Measurements from ENCODE around the gene NFILZ. TPM values are rescaled to one million over a fixed set of nuclear protein-coding genes. Genes with fewer than 3 reads are reported as not detected.
"Not testable (repeated sequence)": the region's sequence is repeated elsewhere in the genome, so short reads cannot be mapped to it uniquely, and the experiment has no call there.

NFILZ gene
- total RNA-seq, 1 donor from 2014 or later = not detected

DNA sequence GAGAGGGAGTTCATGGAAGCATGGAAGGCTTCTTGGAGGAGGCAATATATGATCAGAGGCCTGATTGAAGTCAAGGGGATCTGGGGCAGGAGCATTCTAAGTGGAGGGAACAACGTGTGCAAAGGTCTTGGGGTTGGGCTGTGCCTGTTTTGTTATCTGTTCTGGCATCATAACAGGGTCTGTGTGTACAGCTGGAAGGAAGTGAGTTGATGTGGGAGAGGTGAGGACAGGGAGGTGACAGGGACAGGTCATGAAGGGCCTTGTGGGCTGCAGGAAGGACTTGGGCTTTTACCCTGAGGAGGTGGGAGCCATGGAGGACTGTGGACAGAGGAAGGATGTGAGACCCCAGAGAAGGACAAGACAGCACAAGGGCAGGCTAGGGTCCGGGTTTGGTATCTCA, 1.2 kb upstream of the NFILZ start:
- no peaks in the 10 kb centered on the region for H3K9me3 Mint-ChIP-seq
- no peak overlapping the region for H3K27ac Mint-ChIP-seq
- no peaks in the 10 kb centered on the region for H3K4me1 Mint-ChIP-seq
- intact Hi-C loops (cut with micrococcal nuclease) = no loop called here
- TF ChIP-seq, protein P1, sequence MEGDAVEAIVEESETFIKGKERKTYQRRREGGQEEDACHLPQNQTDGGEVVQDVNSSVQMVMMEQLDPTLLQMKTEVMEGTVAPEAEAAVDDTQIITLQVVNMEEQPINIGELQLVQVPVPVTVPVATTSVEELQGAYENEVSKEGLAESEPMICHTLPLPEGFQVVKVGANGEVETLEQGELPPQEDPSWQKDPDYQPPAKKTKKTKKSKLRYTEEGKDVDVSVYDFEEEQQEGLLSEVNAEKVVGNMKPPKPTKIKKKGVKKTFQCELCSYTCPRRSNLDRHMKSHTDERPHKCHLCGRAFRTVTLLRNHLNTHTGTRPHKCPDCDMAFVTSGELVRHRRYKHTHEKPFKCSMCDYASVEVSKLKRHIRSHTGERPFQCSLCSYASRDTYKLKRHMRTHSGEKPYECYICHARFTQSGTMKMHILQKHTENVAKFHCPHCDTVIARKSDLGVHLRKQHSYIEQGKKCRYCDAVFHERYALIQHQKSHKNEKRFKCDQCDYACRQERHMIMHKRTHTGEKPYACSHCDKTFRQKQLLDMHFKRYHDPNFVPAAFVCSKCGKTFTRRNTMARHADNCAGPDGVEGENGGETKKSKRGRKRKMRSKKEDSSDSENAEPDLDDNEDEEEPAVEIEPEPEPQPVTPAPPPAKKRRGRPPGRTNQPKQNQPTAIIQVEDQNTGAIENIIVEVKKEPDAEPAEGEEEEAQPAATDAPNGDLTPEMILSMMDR (IDR thresholded peaks at IDR 0.05) = no peak
- CTCF ChIA-PET = no interaction called here
- H3K27me3 Mint-ChIP-seq = peaks cover 3% of the 10 kb centered on the region
- DNase-seq (no peak), ATAC-seq (ENCODE audit: low read depth) (no peak)
- no peaks in the 10 kb centered on the region for H3K36me3 Mint-ChIP-seq (ENCODE audit: low read depth)
- H3K4me3 Mint-ChIP-seq = no peak overlapping the region
- POLR2A ChIA-PET = no interaction called here

DNA sequence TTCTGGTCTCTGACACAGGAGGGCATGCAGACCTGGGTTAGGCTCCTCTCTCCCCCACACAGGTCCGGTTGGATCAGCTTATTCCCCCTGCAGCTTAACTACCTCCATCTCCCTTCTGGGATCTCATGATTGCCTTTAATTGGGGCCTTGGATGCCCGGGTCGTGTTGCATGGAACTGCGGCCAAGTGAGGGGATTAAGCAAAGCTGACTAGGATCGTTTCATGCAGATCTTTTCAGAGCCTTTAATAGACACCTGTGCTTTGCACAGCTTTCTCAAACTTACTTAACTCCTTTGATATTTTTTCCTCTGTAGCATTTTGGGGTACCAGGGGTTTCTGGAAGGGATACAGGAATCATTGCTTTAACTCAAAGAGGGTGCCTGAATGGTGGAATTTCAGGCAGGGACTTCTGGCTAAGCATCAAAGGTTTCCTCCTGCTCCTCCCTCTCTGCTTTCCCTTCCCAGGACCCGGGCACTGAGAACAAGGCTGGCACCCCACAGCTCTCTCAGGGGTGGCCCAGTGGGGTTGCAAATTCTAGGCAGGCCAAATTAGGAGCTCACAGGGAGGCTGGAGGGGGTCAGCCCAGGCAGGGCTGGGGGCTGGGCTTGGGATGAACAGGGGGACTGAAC, 477 bp downstream of the NFILZ start:
- H3K4me1 Mint-ChIP-seq = no peaks in the 10 kb centered on the region
- ATAC-seq (ENCODE audit: low read depth) (no peak), DNase-seq (no peak)
- intact Hi-C loops (cut with micrococcal nuclease) = no loop called here
- ChIA-PET CTCF (no interaction called here), POLR2A (no interaction called here)
- peaks cover 5% of the 10 kb centered on the region for H3K27me3 Mint-ChIP-seq
- H3K27ac Mint-ChIP-seq = no peak overlapping the region
- TF ChIP-seq, protein P1 (IDR thresholded peaks at IDR 0.05) = no peak
- no peaks in the 10 kb centered on the region for H3K9me3 Mint-ChIP-seq
- no peaks in the 10 kb centered on the region for H3K36me3 Mint-ChIP-seq (ENCODE audit: low read depth)
- no peak overlapping the region for H3K4me3 Mint-ChIP-seq

DNA sequence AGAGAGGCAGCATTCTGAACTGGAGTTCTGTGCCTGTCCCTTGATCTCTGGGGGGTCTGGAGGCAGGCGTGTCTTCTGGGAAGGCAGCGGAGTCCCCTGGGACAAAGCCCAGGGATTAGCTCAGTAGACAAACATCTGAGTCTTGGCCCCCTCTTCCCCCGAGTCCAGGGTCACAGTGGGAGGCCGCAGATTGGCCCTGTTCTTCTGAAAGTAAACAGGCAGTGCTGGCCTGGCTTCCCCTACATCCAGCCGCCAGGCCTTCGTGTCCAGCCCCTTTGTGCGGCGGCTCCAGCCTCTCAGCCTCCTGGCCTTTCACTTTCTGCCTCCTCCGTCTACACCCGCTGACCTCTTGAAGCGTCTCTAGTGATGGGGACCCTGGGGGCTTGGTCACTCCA, 989 bp downstream of the NFILZ start:
- intact Hi-C loops (cut with micrococcal nuclease) = no loop called here
- ATAC-seq (ENCODE audit: low read depth) (no peak), DNase-seq (no peak)
- POLR2A ChIA-PET = no interaction called here
- H3K27ac Mint-ChIP-seq = no peak overlapping the region
- TF ChIP-seq, protein P1 (IDR thresholded peaks at IDR 0.05) = no peak
- H3K9me3 Mint-ChIP-seq = no peaks in the 10 kb centered on the region
- CTCF ChIA-PET = no interaction called here
- no peaks in the 10 kb centered on the region for H3K36me3 Mint-ChIP-seq (ENCODE audit: low read depth)
- H3K4me1 Mint-ChIP-seq = no peaks in the 10 kb centered on the region
- peaks cover 5% of the 10 kb centered on the region for H3K27me3 Mint-ChIP-seq
- H3K4me3 Mint-ChIP-seq = no peak overlapping the region

DNA sequence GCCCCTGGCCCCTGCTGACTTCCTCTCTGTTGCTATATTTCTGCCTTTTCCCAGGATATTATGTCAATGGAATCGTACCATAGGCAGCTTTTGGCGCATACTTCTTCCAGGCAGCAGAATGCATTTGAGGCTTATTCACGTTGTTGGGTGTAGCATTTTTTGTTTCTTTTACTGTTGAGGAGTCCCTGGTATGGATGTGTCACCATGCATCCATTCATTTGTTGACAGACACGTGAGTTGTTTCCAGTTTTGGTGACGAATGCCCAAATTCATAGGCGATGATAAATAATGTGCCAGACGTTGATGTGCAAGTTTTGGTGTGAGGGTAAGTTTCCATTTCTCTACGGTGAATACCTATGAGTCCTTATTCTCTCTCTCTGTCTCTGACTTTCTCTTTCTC, 5.0 kb downstream of the NFILZ start:
- Mint-ChIP-seq H3K4me1 (no peaks in the 10 kb centered on the region), H3K36me3 (ENCODE audit: low read depth) (no peaks in the 10 kb centered on the region), H3K9me3 (no peaks in the 10 kb centered on the region), H3K27ac (no peak overlapping the region), H3K4me3 (no peak overlapping the region), H3K27me3 (peaks cover 27% of the 10 kb centered on the region)
- ChIA-PET POLR2A (no interaction called here), CTCF (no interaction called here)
- intact Hi-C loops (cut with micrococcal nuclease) = no loop called here
- TF ChIP-seq, protein P1 (IDR thresholded peaks at IDR 0.05) = no peak
- ATAC-seq (ENCODE audit: low read depth) = no peak
- no peak for DNase-seq

DNA sequence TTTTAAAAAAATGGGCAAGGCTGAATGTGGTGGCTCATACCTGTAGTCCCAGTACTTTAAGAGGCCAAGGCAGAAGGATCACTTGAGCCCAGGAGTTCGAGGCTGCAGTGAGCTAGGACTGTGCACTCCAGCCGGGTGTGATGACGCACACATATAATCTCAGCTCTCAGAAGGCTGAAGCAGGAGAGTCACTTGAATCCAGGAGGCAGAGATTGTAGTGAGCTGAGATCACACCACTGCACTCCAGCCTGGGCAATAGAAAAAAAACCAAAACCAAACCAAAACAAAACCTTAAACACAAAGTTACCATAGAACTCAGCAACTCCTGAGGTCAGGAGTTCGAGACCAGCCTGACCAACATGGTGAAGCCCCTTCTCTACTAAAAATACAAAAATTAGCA, 6.6 kb downstream of the NFILZ start:
- ATAC-seq (ENCODE audit: low read depth); POLR2A ChIA-PET; H3K4me3 Mint-ChIP-seq; H3K9me3 Mint-ChIP-seq; DNase-seq; intact Hi-C loops (cut with micrococcal nuclease); H3K4me1 Mint-ChIP-seq; H3K27ac Mint-ChIP-seq; CTCF ChIA-PET; H3K36me3 Mint-ChIP-seq (ENCODE audit: low read depth): not testable (repeated sequence)
- H3K27me3 Mint-ChIP-seq = peaks cover 33% of the 10 kb centered on the region

DNA sequence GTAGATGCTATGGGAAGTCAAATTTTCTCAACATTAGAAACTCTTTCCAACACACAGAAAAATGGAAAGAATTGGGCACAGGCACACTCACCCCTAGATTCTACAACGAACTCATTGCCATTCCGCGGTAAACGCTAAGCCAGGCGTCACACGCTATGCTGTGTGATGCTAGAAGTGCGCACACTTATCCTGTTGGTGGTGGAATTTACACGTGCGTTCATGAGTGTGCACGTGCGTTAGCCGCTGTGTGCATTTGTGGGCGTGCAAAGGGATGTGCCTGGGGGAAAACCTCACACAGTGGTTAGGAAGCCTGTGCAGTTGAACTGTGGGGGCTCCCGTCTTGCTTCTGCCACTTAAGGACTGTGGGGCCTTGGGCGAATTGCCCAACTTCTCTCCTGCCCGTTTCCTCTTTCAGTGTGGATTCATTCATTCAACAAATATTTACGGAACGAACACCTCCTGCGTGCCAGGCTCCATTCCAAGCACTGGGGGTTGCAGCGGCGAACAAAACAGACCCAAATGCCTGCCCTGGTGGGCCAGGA, 7.7 kb downstream of the NFILZ start:
- CTCF ChIA-PET = no interaction called here

More for the DNA sequence above, 7.7 kb downstream of the NFILZ start:
- no peak overlapping the region for H3K4me3 Mint-ChIP-seq
- H3K27me3 Mint-ChIP-seq = peaks cover 35% of the 10 kb centered on the region
- TF ChIP-seq, protein P1 (IDR thresholded peaks at IDR 0.05) = no peak
- intact Hi-C loops (cut with micrococcal nuclease) = no loop called here
- ATAC-seq (ENCODE audit: low read depth) = no peak
- no peaks in the 10 kb centered on the region for H3K9me3 Mint-ChIP-seq
- no peak overlapping the region for H3K27ac Mint-ChIP-seq
- DNase-seq = no peak
- H3K4me1 Mint-ChIP-seq = no peaks in the 10 kb centered on the region
- POLR2A ChIA-PET = no interaction called here
- H3K36me3 Mint-ChIP-seq (ENCODE audit: low read depth) = no peaks in the 10 kb centered on the region
